ENCODE data around the gene MOCS1. TPM values are rescaled to one million over a fixed set of nuclear protein-coding genes. Genes with fewer than 3 reads are reported as not detected.

MOCS1 gene
- total and polyA plus RNA-seq, 8 donors, result 6.9 to 13.8 (median 8.4) TPM

DNA sequence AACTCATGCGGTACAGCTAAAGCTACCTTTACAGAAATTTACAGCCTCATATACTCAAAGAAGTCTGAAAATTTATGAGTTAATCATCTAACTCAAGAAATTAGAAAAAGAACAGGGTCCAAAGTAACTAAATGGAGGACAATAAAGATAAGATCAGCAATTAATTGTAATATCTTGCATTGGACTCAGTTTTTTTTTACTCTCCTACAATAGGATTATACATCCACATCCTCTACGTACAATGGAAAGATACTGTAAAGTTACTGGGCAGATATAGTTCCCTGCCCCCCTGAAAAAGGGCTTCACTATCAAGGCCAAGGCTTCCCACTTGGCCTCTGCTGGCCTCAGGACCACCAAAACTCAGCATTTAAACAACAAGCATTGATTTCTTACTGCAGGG, 31.5 kb upstream of the MOCS1 start:
- ATAC-seq (no peak), DNase-seq (no peak), FAIRE-seq (no peak)
- no peak overlapping the region for H3K4me3 ChIP-seq
- 93 to 96% methylated on average over 2 of the region's 2 CpGs for WGBS, 2 donors
- intact Hi-C loops (cut with DNase I), result no loop called here
- no peaks in the 10 kb centered on the region for H3K36me3 ChIP-seq
- no peaks in the 10 kb centered on the region for H3K27me3 ChIP-seq
- H3K27ac ChIP-seq, result no peak overlapping the region
- H3K4me1 ChIP-seq, result peaks cover 0 to 4% (median 0%) of the 10 kb centered on the region in 3 donors
- H3K9me3 ChIP-seq, result no peaks in the 10 kb centered on the region
- TF ChIP-seq, protein P1, sequence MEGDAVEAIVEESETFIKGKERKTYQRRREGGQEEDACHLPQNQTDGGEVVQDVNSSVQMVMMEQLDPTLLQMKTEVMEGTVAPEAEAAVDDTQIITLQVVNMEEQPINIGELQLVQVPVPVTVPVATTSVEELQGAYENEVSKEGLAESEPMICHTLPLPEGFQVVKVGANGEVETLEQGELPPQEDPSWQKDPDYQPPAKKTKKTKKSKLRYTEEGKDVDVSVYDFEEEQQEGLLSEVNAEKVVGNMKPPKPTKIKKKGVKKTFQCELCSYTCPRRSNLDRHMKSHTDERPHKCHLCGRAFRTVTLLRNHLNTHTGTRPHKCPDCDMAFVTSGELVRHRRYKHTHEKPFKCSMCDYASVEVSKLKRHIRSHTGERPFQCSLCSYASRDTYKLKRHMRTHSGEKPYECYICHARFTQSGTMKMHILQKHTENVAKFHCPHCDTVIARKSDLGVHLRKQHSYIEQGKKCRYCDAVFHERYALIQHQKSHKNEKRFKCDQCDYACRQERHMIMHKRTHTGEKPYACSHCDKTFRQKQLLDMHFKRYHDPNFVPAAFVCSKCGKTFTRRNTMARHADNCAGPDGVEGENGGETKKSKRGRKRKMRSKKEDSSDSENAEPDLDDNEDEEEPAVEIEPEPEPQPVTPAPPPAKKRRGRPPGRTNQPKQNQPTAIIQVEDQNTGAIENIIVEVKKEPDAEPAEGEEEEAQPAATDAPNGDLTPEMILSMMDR (IDR thresholded peaks at IDR 0.05), result no peak

DNA sequence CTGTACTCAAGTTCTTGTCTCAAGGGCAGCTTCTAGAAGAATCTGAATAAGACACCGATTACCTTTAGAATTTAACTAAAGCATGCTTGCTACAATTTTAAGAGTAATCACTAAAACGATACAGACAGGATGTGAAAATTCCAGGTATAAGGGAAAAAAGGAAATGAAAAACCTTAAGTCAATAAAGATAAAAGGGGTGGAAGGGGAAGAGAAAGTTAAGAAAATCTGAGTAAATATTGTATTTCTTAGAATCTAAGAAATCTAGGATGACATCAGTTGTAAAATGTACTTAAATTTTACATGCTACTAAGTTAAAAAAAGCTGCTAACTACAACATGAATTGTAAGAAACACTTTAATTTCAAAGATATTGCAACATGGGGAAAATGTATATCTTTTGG, 30.3 kb upstream of the MOCS1 start:
- Histone ChIP-seq H3K9me3 (no peaks in the 10 kb centered on the region), H3K36me3 (no peaks in the 10 kb centered on the region), H3K4me3 (no peak overlapping the region), H3K4me1 (peaks cover 0 to 4% (median 0%) of the 10 kb centered on the region in 3 donors), H3K27me3 (no peaks in the 10 kb centered on the region), H3K27ac (no peak overlapping the region)
- DNase-seq (no peak), ATAC-seq (no peak), FAIRE-seq (no peak)
- TF ChIP-seq, protein P1 (IDR thresholded peaks at IDR 0.05), result no peak
- intact Hi-C loops (cut with DNase I), result no loop called here
- WGBS, 2 donors, result 62% methylated on average over 2 of the region's 2 CpGs

DNA sequence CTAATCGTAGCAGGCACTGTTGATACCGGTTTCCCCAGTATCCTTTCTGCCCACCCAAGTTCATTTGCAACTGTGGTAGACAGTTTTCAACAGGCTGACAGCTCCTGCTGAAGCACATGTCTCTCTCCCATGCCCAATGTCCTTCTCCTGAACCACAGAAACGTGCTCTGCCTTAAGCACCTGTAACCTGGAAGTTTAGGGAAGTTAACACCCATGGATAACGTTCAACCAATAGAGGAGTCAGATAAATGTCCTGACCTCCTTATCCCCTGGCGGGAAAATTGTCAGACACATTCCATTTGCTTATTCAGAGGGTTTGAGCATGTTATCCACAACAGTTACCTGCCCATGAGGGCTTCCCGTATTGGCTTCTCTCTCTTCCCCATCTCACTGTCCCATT, 29.8 kb upstream of the MOCS1 start:
- peak in 2 of 4 donors; percentile 30 to 64 for ATAC-seq
- DNase-seq, result no peak
- WGBS, 2 donors, result 32% methylated on average over 6 of the region's 6 CpGs
- no peak for FAIRE-seq
- H3K4me1 ChIP-seq, result peaks cover 0 to 4% (median 0%) of the 10 kb centered on the region in 3 donors
- H3K27ac ChIP-seq, result no peak overlapping the region
- intact Hi-C loops (cut with DNase I), result no loop called here
- no peak overlapping the region for H3K4me3 ChIP-seq
- TF ChIP-seq, protein P1 (IDR thresholded peaks at IDR 0.05), result no peak
- no peaks in the 10 kb centered on the region for H3K9me3 ChIP-seq
- no peaks in the 10 kb centered on the region for H3K27me3 ChIP-seq
- no peaks in the 10 kb centered on the region for H3K36me3 ChIP-seq

DNA sequence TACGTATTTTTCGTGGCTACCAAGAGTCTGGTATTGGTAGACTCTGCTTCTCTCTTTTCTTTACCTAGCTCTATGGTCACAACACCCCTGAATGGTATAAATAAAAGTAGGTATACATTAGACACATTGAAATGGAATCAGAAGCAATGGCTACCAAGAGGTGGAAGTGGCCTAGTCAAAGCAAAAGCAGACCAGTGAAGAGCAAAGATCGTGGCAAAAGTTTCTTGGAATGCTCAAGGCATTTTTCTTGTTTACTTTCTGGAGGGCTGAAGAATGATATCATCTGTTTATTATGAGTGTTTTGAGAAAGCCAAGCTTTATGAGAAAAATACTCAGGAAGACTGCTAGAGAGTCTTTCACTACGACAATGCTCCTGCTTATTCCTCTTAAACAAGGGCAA, 28.6 kb upstream of the MOCS1 start:
- Histone ChIP-seq H3K36me3 (no peaks in the 10 kb centered on the region), H3K4me1 (peaks cover 0 to 4% (median 0%) of the 10 kb centered on the region in 3 donors), H3K9me3 (no peaks in the 10 kb centered on the region), H3K4me3 (no peak overlapping the region), H3K27me3 (no peaks in the 10 kb centered on the region), H3K27ac (no peak overlapping the region)
- intact Hi-C loops (cut with DNase I), result no loop called here
- 75 to 77% methylated on average over 4 of the region's 4 CpGs for WGBS, 2 donors
- DNase-seq, result no peak
- no peak for FAIRE-seq
- ATAC-seq, result no peak
- TF ChIP-seq, protein P1 (IDR thresholded peaks at IDR 0.05), result no peak

DNA sequence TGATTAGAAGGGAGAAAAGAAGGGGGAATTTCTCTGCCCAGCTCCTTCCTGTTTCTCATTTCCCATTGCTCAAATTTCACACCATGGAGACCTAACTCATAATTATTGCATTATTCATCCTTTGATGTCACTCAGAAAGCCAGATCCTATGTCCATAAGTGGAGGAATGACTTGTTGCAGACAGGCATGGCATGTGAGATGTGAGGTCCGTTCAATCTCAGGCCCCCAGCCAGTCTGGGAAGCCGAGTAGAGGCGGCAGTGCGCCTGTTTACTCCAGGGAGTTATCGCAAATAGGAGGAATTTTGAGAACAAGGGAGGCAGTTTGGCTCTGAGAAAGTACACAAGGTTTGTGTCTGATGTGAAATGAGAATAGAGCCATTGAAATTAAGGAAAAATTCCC, 26.9 kb upstream of the MOCS1 start:
- H3K4me3 ChIP-seq, result no peak overlapping the region
- H3K9me3 ChIP-seq, result no peaks in the 10 kb centered on the region
- FAIRE-seq, result no peak
- 66 to 69% methylated on average over 5 of the region's 5 CpGs for WGBS, 2 donors
- no peaks in the 10 kb centered on the region for H3K36me3 ChIP-seq
- TF ChIP-seq, protein P1 (IDR thresholded peaks at IDR 0.05), result no peak
- ATAC-seq, result no peak
- no peak overlapping the region for H3K27ac ChIP-seq
- peaks cover 0 to 4% (median 0%) of the 10 kb centered on the region in 3 donors for H3K4me1 ChIP-seq
- no peak for DNase-seq
- no peaks in the 10 kb centered on the region for H3K27me3 ChIP-seq
- intact Hi-C loops (cut with DNase I), result no loop called here

Data from pancreas (tissue), 10 donors.